GM12874 (cell line): ENCODE results near the gene SRPX2.

Experiments used
- TF ChIP-seq, protein P1 (sequence below): IDR thresholded peaks from 2 replicates; pipeline ENCODE4 v1.5.1; 2011; ENCODE audit warnings: low read depth, mild to moderate bottlenecking, control low read depth, low read length, moderate library complexity; ENCODE audit not compliant: insufficient read depth

SRPX2 gene

GRCh38 chrX:100643956-100644860 lies at the start of gene SRPX2:
SRPX2 (plus strand) TSS chrX:100644199; CDS start chrX:100646323, 2,124 bp downstream.
- TF ChIP-seq, protein P1, sequence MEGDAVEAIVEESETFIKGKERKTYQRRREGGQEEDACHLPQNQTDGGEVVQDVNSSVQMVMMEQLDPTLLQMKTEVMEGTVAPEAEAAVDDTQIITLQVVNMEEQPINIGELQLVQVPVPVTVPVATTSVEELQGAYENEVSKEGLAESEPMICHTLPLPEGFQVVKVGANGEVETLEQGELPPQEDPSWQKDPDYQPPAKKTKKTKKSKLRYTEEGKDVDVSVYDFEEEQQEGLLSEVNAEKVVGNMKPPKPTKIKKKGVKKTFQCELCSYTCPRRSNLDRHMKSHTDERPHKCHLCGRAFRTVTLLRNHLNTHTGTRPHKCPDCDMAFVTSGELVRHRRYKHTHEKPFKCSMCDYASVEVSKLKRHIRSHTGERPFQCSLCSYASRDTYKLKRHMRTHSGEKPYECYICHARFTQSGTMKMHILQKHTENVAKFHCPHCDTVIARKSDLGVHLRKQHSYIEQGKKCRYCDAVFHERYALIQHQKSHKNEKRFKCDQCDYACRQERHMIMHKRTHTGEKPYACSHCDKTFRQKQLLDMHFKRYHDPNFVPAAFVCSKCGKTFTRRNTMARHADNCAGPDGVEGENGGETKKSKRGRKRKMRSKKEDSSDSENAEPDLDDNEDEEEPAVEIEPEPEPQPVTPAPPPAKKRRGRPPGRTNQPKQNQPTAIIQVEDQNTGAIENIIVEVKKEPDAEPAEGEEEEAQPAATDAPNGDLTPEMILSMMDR: no peak

DNA sequence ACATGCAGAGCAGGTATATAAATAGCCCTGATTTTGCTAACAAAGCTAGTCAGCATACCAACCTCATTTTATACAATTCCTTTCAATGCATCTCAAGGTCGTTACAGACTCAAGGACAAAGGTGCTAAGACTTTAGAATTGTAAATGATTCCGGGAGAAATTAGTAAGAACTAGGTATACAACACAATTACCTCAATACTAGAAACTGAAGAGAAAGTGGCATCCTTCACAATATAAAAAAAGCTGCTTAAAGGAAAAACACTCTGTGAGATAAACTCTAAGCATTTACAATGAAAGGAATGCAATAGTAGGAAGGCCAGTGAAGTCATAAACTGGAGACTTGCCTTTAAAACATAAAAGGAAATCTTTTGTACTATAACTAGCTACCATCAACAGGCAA lies 47.4 kb upstream of the SRPX2 start:
- TF ChIP-seq, protein P1: no peak

- TF ChIP-seq, protein P1: no peak
Observed at GRCh38 chrX:100599456-100599855, 44.5 kb upstream of the SRPX2 start.

- TF ChIP-seq, protein P1: no peak
Observed at GRCh38 chrX:100600340-100600739, 43.7 kb upstream of the SRPX2 start.

- TF ChIP-seq, protein P1: no peak
Observed at GRCh38 chrX:100600758-100601157, 43.2 kb upstream of the SRPX2 start.

DNA sequence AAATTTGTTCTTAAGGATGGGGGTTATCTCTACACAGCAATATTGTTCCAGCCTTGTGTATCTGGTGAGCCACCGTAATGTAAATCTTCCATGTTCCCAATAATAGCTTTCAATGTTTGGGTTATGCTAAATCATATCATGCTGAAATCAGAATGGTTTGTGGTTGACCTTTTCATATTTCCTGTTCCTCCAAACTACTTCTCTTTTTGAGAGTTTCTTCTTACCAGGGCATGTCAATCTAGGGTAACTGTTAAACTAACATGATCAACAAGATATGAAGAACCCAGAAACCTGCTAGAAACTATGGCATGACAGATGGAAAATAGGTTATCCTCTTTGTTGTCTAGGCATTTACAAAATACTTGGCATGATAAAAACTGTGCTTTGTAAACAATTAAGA lies 37.2 kb upstream of the SRPX2 start:
- TF ChIP-seq, protein P1: no peak

- TF ChIP-seq, protein P1: no peak
Observed at GRCh38 chrX:100609591-100609990, 34.4 kb upstream of the SRPX2 start.
